Heart left ventricle (tissue), 16 donors: ENCODE data around the gene ADARB1. TPM values are rescaled to one million over a fixed set of nuclear protein-coding genes. Genes with fewer than 3 reads are reported as not detected.
A peak's percentile ranks its signal among the peaks of the same experiment; 100 is the strongest.

Source experiments
- ATAC-seq, 4 donors: fragments of 200-7000 bp; cut with Tn5 transposase; one replicate each; pipeline ENCODE4 v1.9.1; 2020 to 2022; ENCODE audit warnings: moderate library complexity in 4 of 4, mild to moderate bottlenecking in 3 of 4, moderate number of reproducible peaks in 1 of 4
- DNase-seq, 5 donors: peaks; one replicate each; pipeline ENCODE4 v3.0.0-alpha.2; 2020
- H3K27ac ChIP-seq, 12 donors: fragments of 200-600 bp; sonication (generic) in 4 of 12; one replicate each; pipeline versions ENCODE4 v1.5.0 to v1.8.0; 2016 to 2022; ENCODE audit warnings: mild to moderate bottlenecking in 2 of 12
- H3K27me3 ChIP-seq, 9 donors: fragments of 200-600 bp; sonication (generic) in 2 of 9; one replicate each; pipeline versions ENCODE4 v1.5.1 to v1.8.0; 2016 to 2022; ENCODE audit warnings: mild to moderate bottlenecking in 3 of 9
- H3K36me3 ChIP-seq, 9 donors: fragments of 200-600 bp; sonication (generic) in 2 of 9; one replicate each; pipeline versions ENCODE4 v1.5.0 to v1.8.0; 2018 to 2022; ENCODE audit warnings: mild to moderate bottlenecking in 2 of 9
- H3K4me1 ChIP-seq, 12 donors: fragments of 200-600 bp; sonication (generic) in 4 of 12; one replicate each; pipeline versions ENCODE4 v1.5.0 to v1.8.0; 2016 to 2022; ENCODE audit warnings: mild to moderate bottlenecking in 3 of 12
- H3K4me3 ChIP-seq, 12 donors: fragments of 200-600 bp; sonication (generic) in 4 of 12; one replicate each; pipeline versions ENCODE4 v1.5.0 to v1.8.0; 2017 to 2022; ENCODE audit warnings: mild to moderate bottlenecking in 9 of 12, moderate library complexity in 4 of 12
- H3K9me3 ChIP-seq, 12 donors: fragments of 200-600 bp; sonication (generic) in 4 of 12; one replicate each; pipeline versions ENCODE4 v1.5.0 to v1.8.0; 2016 to 2022; ENCODE audit warnings: mild to moderate bottlenecking in 1 of 12
- CTCF ChIP-seq, 12 donors: fragments of 200-600 bp; sonication (generic) in 4 of 12; IDR thresholded peaks; one replicate each; pipeline versions ENCODE4 v1.5.0 to v1.8.0; 2018 to 2022; ENCODE audit warnings: antibody characterized with exemption in 12 of 12, mild to moderate bottlenecking in 5 of 12
- POLR2A ChIP-seq, 2 donors: fragments of 450-650 bp; IDR thresholded peaks; one replicate each; pipeline ENCODE4 v1.6.1; 2017; ENCODE audit warnings: antibody characterized with exemption in 2 of 2, mild to moderate bottlenecking in 2 of 2, moderate library complexity in 2 of 2
- WGBS, 4 donors: extraction: QIAGEN DNeasy Blood & Tissue Kit in 2 of 4; methylation state at CpG; one replicate each; pipeline versions ENCODE4 v1.1.5 to v1.1.7; 2013 to 2018; 5-methylcytosine and 5-hydroxymethylcytosine counted together
- intact Hi-C, 10 donors: fragments of 100-400 bp; cut with DNase I; formaldehyde crosslinking; loops; one replicate each; pipeline versions ENCODE4 v1.11.1 to v1.14.2; 2022
- polyA plus RNA-seq, 2 donors: library from polyadenylated mRNA; stranded (reverse); fragments of 200-250 nt; gene quantifications; one replicate each; pipeline ENCODE4 v1.2.3, GENCODE V29; 2013
- total RNA-seq, 9 donors: library from RNA; depleted of rRNA in 2 of 9; stranded (reverse); fragments of >200 nt in 2 of 9; fragmentation: NEBNext Ultra II Directional in 3 of 9; extraction: Animal tissue kit (Norgen Biotek cat#: 25700) in 3 of 9; gene quantifications; one replicate each; pipeline versions ENCODE4 v1.1.0 to v1.2.4, GENCODE V29; 2016 to 2023
- donor health status: ischemic (EF 13 %, LVEDD 7.1; RV severe dilation, severe dysfunction).
- donor health status: healthy with polysubstance abuse.
- donor health status: DM: no; HTN: yes; CAD: no.
- donor health status: DM: no; HTN: no; CAD: no.
- donor health status: ischemic (EF 25% LVEDD 6.9; RV normal size, moderate dysfunction).
- donor health status: ischemic (EF 25% LVEDD 5.7; RV mildly dilated, moderate dysfunction).
- donor health status: healthy.
- donor health status: DM: yes; HTN: yes; CAD: no.
- donor health status: ischemic (EF 35%, LVEDD 5.7; RV mildly dilated, moderate dysfunction).
- donor health status: nonischemic (EF 11% LVEDD 7.7; RV severe dilation, severe dysfunction).
- donor health status: DM: yes; HTN: yes; CAD: no.
- donor health status: PGD.
- donor health status: ischemic (EF 29% LVEDD 5.4; RV normal size, mild dysfunction).
- donor health status: nonischemic (EF 23%, LVEDD 6.1; RV moderate dilation, normal function).

Gene ADARB1
- total and polyA plus RNA-seq, 11 donors: 6.9 to 16.3 (median 12.0) TPM

DNA sequence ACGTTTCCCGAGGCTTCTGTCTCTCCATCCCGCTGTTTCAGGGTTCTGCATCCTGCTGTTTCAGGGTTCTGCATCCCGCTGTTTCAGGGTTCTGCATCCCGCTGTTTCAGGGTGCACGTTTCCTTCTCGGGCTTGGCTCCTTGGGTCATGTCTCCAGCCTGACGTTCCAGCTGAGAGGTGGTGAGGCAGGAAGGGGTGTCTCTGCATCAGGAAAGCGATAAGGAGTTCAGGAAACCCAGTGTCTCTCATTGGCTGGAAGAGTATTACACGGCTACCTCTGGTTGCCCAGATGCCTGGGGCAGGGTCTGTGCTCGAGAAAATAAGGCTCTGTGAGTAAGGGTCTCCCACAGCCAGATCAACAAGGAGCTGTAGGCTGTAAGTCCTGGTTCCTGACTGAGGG, 21.1 kb downstream of the ADARB1 start:
- H3K4me1 ChIP-seq: peaks cover 15 to 95% (median 71%) of the 10 kb centered on the region in 12 donors
- no peaks in the 10 kb centered on the region for H3K9me3 ChIP-seq
- H3K27ac ChIP-seq: peak overlapping the region in 9 of 12 donors; percentile 15 to 90 (median 31)
- no peak for DNase-seq
- ATAC-seq: no peak
- intact Hi-C loops: no loop called here
- 51 to 68% (median 63%) methylated on average over 11 of the region's 11 CpGs for WGBS, 4 donors
- TF ChIP-seq CTCF (IDR thresholded peaks at IDR 0.05): no peak
- TF ChIP-seq POLR2A (IDR thresholded peaks at IDR 0.05): no peak
- no peaks in the 10 kb centered on the region for H3K36me3 ChIP-seq
- H3K27me3 ChIP-seq: no peaks in the 10 kb centered on the region
- peak overlapping the region in 2 of 12 donors; percentile 2 to 10 for H3K4me3 ChIP-seq

DNA sequence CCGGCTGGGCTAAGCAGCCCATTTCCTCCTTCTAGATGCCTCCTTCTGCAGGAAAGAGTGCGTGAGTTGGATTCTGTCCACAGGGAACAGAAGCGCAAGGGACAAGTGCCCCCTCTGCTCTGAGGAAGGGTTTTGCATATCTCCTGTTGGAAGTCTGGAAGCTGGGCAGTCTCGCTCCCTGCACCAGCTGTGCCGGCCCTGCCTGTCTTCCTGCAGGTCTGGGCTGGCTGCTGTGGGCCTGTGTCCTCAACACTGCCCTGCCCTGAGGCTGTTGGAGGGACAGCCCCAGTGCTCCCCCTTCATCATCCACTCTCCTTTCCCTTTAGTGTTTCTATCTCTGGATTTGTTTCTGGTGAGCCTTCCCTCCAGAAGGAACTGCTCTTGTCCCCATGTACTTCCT, 21.8 kb downstream of the ADARB1 start:
- H3K27ac ChIP-seq: peak overlapping the region in 8 of 12 donors; percentile 15 to 87 (median 31)
- WGBS, 4 donors: 41 to 59% (median 44%) methylated on average over 5 of the region's 5 CpGs
- TF ChIP-seq CTCF (IDR thresholded peaks at IDR 0.05): no peak
- no peak for TF ChIP-seq POLR2A (IDR thresholded peaks at IDR 0.05)

DNA sequence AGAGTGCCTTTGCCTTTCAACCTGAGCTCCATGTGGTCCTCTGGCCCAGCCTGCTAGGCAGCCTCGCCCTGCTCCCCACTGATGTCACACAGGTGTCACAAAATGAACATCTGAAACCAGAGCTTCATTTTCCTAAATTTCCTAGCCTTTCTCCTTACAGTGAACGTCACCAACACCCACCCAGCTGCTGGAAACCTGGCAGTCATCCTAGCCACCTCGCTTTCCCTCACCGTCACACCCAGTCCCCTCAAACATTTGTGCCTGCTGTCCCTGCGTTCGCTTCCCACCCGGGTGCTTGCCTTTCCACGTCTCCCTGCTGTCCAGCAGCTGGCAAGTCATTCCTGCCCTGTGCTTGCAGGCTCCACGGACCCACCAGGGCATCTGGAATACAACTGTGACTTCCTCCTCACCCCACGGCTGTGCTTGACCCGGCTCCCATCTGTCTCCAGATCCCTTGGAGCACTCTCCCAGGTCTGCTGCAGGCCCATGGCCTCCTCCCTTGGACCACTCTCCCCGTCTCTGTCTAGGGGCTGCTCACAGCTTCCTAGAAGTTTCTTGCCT, 23.5 kb downstream of the ADARB1 start:
- DNase-seq: no peak
- Histone ChIP-seq H3K9me3 (no peaks in the 10 kb centered on the region), H3K36me3 (no peaks in the 10 kb centered on the region), H3K27ac (no peak overlapping the region), H3K27me3 (no peaks in the 10 kb centered on the region), H3K4me3 (no peak overlapping the region), H3K4me1 (peaks cover 19 to 93% (median 65%) of the 10 kb centered on the region in 12 donors)
- intact Hi-C loops: no loop called here
- TF ChIP-seq CTCF (IDR thresholded peaks at IDR 0.05): no peak
- no peak for TF ChIP-seq POLR2A (IDR thresholded peaks at IDR 0.05)
- WGBS, 4 donors: 75 to 80% (median 78%) methylated on average over 12 of the region's 12 CpGs
- ATAC-seq: no peak

More for the DNA sequence above, 21.8 kb downstream of the ADARB1 start:
- Histone ChIP-seq H3K4me1 (peaks cover 15 to 91% (median 66%) of the 10 kb centered on the region in 12 donors), H3K27me3 (no peaks in the 10 kb centered on the region), H3K4me3 (no peak overlapping the region), H3K9me3 (no peaks in the 10 kb centered on the region), H3K36me3 (no peaks in the 10 kb centered on the region)
- DNase-seq (no peak), ATAC-seq (no peak)
- intact Hi-C loops: no loop called here

DNA sequence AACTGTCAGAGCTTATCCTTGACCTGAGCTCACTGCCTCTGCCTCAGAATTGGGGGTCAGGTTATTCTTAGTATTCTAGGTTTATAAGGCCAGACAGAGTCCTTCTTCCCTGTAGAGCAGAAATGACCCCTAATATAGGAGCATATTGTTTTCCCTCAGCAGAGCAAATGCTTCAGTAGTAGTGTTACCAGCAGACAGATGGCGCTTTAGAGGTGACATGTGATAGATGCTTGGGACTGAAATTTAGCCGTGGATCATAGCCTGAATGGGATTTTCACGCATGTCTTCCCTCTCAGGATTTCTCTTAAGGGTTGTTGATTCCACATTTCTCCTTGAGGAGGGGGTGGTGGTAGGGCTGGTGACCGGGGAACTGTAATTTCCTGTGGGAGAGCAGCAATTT, 24.5 kb downstream of the ADARB1 start:
- TF ChIP-seq CTCF (IDR thresholded peaks at IDR 0.05): peak in 11 of 12 donors; percentile 10 to 48 (median 32)
- TF ChIP-seq POLR2A (IDR thresholded peaks at IDR 0.05): no peak
- intact Hi-C loops: no loop called here
- WGBS, 4 donors: 52 to 59% (median 55%) methylated on average over 4 of the region's 4 CpGs
- Histone ChIP-seq H3K36me3 (no peaks in the 10 kb centered on the region), H3K9me3 (no peaks in the 10 kb centered on the region), H3K27me3 (no peaks in the 10 kb centered on the region), H3K27ac (no peak overlapping the region), H3K4me1 (peaks cover 19 to 93% (median 62%) of the 10 kb centered on the region in 12 donors), H3K4me3 (no peak overlapping the region)
- DNase-seq (no peak), ATAC-seq (no peak)
